Measurements from ENCODE around the gene HYAL4. TPM values are rescaled to one million over a fixed set of nuclear protein-coding genes. Genes with fewer than 3 reads are reported as not detected.

The HYAL4 gene
- total RNA-seq, 1 donor from 2014 or later, result not detected

DNA sequence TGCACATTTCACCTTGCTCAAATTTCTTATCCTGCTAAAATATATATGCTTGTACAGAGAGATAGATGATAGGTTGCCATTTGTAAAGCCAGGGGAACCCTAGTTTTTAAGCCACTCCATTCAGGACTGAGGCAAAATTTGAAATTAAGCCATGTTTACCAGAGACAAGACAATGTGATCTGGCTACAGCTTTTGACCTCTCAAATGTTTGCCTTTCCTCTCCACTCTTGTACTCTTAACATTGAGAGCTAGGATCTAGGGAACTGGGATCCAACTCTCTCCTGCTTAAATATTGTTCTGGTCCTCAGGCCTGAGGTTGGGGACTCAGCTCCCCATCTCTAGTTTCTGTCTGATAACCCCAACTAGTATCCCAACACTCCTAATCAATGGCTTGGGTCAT is 15.9 kb downstream of the HYAL4 start:
- Mint-ChIP-seq H3K36me3 (ENCODE audit: low read depth) (no peaks in the 10 kb centered on the region), H3K9me3 (no peaks in the 10 kb centered on the region), H3K27ac (no peak overlapping the region), H3K4me3 (no peak overlapping the region), H3K27me3 (peaks cover 2% of the 10 kb centered on the region), H3K4me1 (no peaks in the 10 kb centered on the region)
- intact Hi-C loops (cut with micrococcal nuclease), result no loop called here
- DNase-seq, result no peak
- TF ChIP-seq CTCF (IDR thresholded peaks at IDR 0.05), result no peak
- no peak for ATAC-seq (ENCODE audit: low read depth)
- CTCF ChIA-PET, result no interaction called here
- POLR2A ChIA-PET, result no interaction called here

- H3K4me3 Mint-ChIP-seq, result no peak overlapping the region
- H3K36me3 Mint-ChIP-seq (ENCODE audit: low read depth), result no peaks in the 10 kb centered on the region
- H3K4me1 Mint-ChIP-seq, result no peaks in the 10 kb centered on the region
- H3K27me3 Mint-ChIP-seq, result no peaks in the 10 kb centered on the region
- intact Hi-C loops (cut with micrococcal nuclease), result no loop called here
- TF ChIP-seq CTCF (IDR thresholded peaks at IDR 0.05), result no peak
- DNase-seq, result no peak
- no peak for ATAC-seq (ENCODE audit: low read depth)
- H3K9me3 Mint-ChIP-seq, result no peaks in the 10 kb centered on the region
- POLR2A ChIA-PET, result no interaction called here
- CTCF ChIA-PET, result interaction anchor here (1.2 kb wide), 1 partner anchor 9 kb away, joined by 3 read pairs; no protein-coding TSS in a partner anchor
- no peak overlapping the region for H3K27ac Mint-ChIP-seq
Measured at GRCh38 chr7:123862775-123863174, 17.8 kb downstream of the HYAL4 start.

GRCh38 chr7:123863461-123863860 is 18.5 kb downstream of the HYAL4 start:
- ATAC-seq (ENCODE audit: low read depth) (no peak), DNase-seq (no peak)
- Mint-ChIP-seq H3K27me3 (no peaks in the 10 kb centered on the region), H3K27ac (no peak overlapping the region), H3K4me1 (no peaks in the 10 kb centered on the region), H3K9me3 (no peaks in the 10 kb centered on the region), H3K36me3 (ENCODE audit: low read depth) (no peaks in the 10 kb centered on the region), H3K4me3 (no peak overlapping the region)
- no peak for TF ChIP-seq CTCF (IDR thresholded peaks at IDR 0.05)
- POLR2A ChIA-PET, result no interaction called here
- intact Hi-C loops (cut with micrococcal nuclease), result no loop called here
- CTCF ChIA-PET, result no interaction called here

DNA sequence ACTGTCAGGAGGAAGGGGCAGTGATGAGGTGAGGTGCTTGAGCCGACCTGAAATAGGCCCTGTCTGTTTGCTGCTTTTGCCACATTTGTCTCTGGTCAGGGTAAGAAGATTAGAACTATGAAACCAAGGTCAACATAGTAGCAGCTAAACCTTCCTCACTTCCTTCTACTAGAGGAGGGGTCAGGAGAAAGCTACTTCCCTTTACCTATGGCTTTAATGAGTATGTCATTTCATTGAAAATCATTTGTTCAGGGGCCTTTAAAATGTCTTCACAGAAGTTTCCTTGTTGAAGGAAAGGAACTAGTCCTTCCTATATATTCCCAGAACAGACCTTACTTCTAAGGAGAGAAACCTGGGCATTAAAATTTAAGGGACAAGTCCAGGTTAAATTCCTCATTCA is 19.0 kb downstream of the HYAL4 start:
- ATAC-seq (ENCODE audit: low read depth) (no peak), DNase-seq (no peak)
- Mint-ChIP-seq H3K27ac (no peak overlapping the region), H3K36me3 (ENCODE audit: low read depth) (no peaks in the 10 kb centered on the region), H3K4me3 (no peak overlapping the region), H3K4me1 (no peaks in the 10 kb centered on the region), H3K27me3 (no peaks in the 10 kb centered on the region), H3K9me3 (no peaks in the 10 kb centered on the region)
- no peak for TF ChIP-seq CTCF (IDR thresholded peaks at IDR 0.05)
- ChIA-PET CTCF (interaction anchor here (3.0 kb wide), 1 partner anchor 182 kb away, joined by 23 read pairs; no protein-coding TSS in a partner anchor), POLR2A (no interaction called here)
- intact Hi-C loops (cut with micrococcal nuclease), result no loop called here

DNA sequence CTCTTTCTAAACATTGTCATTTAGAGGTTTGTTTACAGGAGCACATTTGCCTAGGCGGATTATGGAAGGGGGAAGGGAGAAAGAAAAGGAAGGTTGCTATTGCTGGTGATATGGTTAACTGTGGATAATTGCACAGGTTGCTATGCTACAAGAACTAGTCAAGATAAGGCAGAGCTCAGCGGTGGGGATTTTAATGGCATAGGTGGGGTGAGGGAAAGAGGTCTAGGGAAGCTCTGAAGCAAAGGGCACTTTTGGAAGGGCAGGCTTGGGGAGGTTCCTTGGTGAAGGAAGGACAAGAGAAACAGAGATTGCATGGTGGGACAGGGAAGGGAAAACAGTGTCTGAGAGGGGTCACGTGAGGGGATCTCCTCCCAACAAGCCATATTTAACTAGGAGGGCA is 19.5 kb downstream of the HYAL4 start:
- no peak overlapping the region for H3K27ac Mint-ChIP-seq
- no peaks in the 10 kb centered on the region for H3K9me3 Mint-ChIP-seq
- no peak overlapping the region for H3K4me3 Mint-ChIP-seq
- ChIA-PET CTCF (interaction anchor here (1.2 to 3.0 kb wide), 7 partner anchors 66 to 370 kb away, joined by 4 to 23 read pairs (median 7); no protein-coding TSS in a partner anchor), POLR2A (no interaction called here)
- intact Hi-C loops (cut with micrococcal nuclease), result no loop called here
- no peak for DNase-seq
- H3K27me3 Mint-ChIP-seq, result no peaks in the 10 kb centered on the region
- no peaks in the 10 kb centered on the region for H3K36me3 Mint-ChIP-seq (ENCODE audit: low read depth)
- ATAC-seq (ENCODE audit: low read depth), result no peak
- no peak for TF ChIP-seq CTCF (IDR thresholded peaks at IDR 0.05)
- no peaks in the 10 kb centered on the region for H3K4me1 Mint-ChIP-seq

All from activated B cell treated with CpG ODN at 0.5 μM for 24 hours (primary cell).